GM21529 (cell line): Measurements from ENCODE around the gene ATXN1L.
A peak's percentile ranks its signal among the peaks of the same experiment; 100 is the strongest.
"Not testable (repeated sequence)": the region's sequence is repeated elsewhere in the genome, so short reads cannot be mapped to it uniquely, and the experiment has no call there.

Experiments
- ATAC-seq: cut with Tn5 transposase; IDR thresholded peaks from one replicate; pipeline ENCODE4 v1.9.1; 2021; ENCODE audit not compliant: unreplicated experiment

The ATXN1L gene

DNA sequence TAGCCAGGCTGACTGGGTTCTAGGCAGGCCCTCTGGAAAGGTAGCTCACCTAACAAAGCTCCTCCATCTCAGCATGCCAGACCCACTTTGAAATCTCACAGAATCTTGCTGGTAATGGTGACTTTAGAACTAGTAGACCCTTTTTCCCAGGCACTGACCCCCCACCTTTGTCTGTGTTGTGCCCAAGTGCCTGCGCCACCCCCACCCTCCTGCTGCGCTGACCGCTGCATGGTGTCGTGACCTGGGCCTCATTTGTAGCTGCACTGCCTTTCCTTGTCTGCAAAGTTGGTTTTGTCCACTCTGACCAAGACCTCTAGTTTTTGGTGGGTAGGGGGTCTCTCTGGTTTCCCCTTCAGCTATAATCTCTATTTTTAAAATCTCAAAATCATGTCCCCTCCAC, 6.8 kb downstream of the ATXN1L start:
- no peak for ATAC-seq

DNA sequence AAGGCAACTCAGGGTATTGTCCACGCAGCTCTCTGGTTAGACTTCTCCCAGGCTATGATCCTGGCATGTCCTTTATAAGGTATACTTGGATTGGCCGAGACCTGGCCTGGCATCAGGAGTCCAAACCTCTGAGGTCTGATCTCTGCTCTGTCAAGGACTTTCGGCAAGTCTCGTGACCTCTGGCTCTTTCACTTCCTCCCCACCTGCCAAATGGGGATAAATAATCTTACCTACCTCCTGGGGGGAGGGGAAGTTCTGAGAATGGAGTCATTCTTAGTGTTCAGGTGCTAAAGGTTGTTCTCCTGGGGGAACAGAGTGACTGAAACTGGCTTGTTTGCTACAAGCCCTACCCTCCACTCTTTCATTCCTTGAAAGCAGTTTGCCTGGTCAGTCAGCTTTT, 7.6 kb downstream of the ATXN1L start:
- ATAC-seq: peak; percentile 74

DNA sequence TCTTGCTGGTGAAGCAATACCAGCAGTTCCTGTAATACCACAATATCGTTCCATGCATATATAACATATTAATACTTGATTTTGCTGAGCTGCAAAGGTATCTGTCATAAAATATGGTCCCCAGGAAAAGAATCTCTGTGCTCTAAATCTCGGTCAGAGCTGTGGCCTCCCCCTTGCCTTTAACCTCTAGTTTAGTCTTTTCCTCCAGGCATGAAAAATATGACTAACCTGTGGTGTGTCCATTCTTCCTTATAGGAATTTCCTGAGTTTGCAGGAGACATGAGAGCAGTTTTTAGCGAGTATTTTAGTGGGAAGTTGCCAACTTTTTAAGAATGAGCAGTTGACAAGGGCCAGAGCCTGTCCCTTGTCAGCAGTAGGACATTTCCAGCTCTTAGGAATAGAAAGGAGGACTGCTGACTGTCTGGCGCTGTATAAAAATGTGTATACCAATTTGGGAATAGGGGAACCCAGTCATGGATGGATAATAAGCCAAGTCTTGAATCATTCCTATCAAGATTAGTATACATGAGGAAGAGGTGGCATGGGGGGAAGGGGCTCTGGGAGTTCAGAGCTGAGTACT, 8.7 kb downstream of the ATXN1L start:
- ATAC-seq: no peak

DNA sequence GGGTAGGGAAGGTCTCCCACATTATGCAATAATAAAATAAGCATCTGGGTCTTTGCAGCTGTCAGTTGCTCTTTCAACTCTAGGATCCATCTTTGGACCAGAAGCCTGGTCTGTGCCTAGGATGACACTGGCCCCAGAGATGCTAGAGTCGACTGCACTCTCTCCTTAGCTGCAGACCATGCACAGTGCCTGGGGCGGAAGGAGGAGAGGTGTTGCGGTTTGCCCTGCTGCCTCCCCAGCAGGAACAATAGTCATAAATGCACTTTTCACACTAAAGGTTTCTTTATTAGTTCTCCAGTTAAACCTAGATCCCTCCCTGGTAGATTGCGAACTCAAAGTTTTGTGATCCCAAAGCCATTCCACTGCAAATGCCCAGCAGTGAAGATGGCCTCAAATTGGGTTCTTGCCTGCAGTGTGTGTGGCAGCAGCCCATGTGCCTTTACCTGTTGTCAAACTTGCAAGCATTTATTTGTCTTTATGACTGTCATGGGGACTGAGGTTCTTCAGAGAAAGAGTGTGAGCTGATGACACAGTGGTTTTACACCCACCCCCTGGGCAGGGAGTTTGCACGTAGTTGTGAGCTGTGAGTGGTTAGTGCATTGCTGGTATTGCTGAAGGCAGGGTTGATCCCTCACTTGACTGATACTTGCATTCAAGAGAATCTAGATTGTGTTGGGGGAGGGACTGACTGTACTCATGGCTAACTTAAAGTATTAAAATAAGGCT, 10.3 kb downstream of the ATXN1L start:
- ATAC-seq: no peak

DNA sequence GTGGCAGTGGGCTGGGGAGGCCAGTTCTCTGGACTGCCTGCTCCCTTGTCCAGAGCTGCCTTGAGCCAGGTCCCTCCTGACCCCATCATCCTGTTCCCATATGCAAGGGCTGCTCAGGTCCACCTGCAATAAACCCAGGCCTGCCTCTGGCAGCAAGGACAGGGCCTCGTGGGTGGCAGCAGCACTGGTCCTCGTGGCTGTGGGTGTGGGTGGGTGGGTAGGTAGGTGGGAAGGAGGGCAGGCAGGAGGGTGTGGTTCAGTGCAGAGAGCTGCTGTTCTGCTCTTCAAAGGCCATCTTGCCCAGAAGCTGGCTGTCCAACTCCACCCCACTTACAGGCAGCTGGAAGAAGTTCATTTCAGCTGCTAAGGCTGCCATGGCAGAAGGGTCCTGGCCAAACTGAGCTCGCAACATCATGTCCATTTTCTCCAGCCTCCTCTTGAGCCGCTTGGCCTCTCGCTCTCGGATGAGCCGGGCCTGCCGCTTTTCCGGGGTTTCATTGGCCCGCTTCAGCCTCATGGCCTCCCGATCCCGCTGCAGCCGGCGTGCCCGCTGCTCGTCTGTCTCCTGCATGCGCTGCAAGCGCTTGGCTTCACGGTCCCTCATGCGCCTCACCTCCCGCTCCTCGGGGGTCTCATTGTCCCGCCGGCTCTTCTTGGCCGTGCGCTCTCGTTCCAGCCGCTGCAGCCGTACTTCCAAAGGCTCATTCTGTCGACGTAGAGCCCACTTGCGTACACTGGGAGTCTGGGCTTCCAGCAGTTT, 14.2 kb downstream of the ATXN1L start:
- no peak for ATAC-seq

GRCh38 chr16:71863995-71864394, 18.2 kb downstream of the ATXN1L start:
- ATAC-seq: no peak

- no peak for ATAC-seq
Observed at GRCh38 chr16:71865173-71865863, 19.5 kb downstream of the ATXN1L start.

DNA sequence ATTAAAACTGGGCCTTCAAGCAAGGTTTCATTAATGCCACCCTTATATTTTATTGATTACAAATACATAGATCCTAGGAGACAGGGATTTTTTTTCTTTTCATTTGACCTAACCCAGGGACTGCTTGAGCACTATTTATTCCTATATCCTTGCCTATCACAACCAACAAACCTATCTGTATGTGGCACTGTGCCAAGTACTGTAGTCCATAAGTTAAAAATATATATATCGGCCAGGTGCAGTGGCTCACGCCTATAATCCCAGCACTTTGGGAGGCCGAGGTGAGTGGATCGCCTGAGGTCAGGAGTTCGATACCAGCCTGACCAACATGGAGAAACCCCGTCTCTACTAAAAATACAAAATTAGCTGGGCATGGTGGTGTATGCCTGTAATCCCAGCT, 21.4 kb downstream of the ATXN1L start:
- ATAC-seq: not testable (repeated sequence)

GRCh38 chr16:71867939-71868338, 22.2 kb downstream of the ATXN1L start:
- no peak for ATAC-seq

DNA sequence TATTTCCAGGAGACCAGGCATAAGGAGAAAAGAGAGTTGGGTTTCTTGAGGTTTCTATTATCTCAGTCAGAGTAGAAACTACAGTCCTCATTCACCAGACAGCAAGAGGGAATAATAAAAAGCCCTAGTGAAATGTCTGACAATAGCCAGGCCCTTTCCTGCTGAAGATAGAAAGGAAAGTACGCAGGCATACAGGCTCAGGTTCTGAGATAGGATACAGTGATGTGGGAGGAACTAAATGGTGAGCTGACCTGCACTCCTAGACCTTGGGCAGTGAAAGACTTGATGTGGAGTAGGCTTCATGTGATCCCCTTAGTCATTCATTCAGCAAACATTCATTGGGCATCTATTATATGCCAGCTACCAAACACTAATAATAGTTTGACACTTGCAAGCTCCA, 23.3 kb downstream of the ATXN1L start:
- no peak for ATAC-seq

DNA sequence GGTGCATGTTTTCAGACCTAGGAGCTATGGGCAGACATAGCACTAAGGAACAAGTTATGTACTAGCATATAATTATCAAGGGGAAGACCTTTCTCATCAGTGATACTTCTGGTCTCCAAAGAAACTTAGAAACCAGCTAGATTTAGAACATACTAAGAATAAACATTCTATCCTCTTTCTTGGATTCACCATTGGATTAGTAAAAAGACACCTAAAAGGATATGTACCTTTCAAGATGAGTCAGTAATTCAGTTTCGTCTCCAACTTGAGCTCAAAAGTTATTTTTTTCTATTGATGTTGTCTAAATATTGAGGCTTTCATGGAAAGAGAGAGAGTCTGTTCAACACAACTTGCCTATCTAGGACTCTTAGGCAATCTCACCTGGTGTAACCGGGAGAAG, 25.0 kb downstream of the ATXN1L start:
- no peak for ATAC-seq

GRCh38 chr16:71873199-71873598, 27.4 kb downstream of the ATXN1L start:
- ATAC-seq: no peak

GRCh38 chr16:71878911-71879310, 33.1 kb downstream of the ATXN1L start:
- no peak for ATAC-seq

DNA sequence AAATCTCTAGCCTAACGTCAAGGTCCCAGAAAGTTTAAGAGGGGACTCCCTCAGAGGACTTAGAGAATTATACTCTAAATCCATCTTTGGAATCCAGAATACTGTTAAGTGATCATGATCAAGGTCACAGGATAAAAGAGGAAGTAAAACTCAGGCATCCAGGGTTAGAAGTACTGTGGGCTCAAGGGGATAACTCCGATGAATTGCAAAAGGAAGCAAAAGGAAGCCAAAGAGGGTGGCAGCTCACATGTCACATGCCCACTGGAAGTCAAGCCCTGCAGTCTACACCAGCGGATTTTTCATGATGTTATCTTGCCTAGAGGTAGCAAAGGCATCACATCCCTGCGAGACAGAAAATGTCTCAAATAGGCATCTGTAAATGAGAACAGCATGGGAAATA, 34.4 kb downstream of the ATXN1L start:
- ATAC-seq: no peak

DNA sequence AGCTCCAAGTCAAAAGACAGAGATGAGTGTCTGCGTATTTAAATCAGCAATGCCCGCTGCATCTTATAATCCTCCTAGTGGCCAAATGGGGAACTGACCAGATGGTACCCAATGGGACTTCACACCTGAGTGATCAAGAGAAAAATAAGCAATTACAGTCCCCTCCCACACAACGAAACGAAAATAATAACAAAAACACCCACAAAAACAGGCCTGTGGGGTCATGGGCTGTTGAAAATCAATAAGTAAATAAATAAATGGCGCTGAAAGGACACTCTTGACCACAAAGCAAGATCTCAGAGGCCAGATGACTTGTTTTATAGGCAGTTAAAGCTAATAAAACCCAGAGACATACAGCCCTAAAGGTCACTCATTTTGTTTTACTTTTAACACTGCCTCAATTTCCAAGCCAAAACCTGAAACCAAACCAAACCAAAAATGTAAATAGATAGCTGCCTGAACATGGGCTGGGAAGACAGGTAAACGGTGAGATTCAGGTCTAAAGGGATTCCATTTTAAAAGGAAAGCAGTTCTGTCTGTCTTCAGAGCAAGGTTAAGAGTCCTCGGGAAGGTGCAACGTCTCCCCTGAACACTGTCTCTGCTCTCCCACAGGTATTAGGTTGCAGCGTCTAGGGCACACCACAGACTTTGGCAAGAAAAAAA, 36.9 kb downstream of the ATXN1L start:
- peak; percentile 48 for ATAC-seq

- ATAC-seq: peak; percentile 49
Observed at GRCh38 chr16:71883168-71883848, 37.5 kb downstream of the ATXN1L start.

GRCh38 chr16:71883849-71884638, 38.3 kb downstream of the ATXN1L start, which contains the start of gene ZNF821:
Gene ZNF821, minus strand, starts transcription at chr16:71884182. Its CDS starts 4,236 bp downstream, at chr16:71879946.
- ATAC-seq: peak; percentile 47

GRCh38 chr16:71885261-71885650, 39.5 kb downstream of the ATXN1L start:
- ATAC-seq: no peak

GRCh38 chr16:71889147-71889546, 43.4 kb downstream of the ATXN1L start:
- ATAC-seq: no peak

GRCh38 chr16:71893888-71894228, 48.1 kb downstream of the ATXN1L start:
- ATAC-seq: no peak
